SHP77 (cell line): ENCODE results near the gene LRRC8B.
"Not testable (repeated sequence)": the region's sequence is repeated elsewhere in the genome, so short reads cannot be mapped to it uniquely, and the experiment has no call there.

Experiments
- DNase-seq, 2 experiments: peaks; one replicate each; lab custom pipeline; 2025; lab: John Stamatoyannopoulos, UW

The LRRC8B gene

DNA sequence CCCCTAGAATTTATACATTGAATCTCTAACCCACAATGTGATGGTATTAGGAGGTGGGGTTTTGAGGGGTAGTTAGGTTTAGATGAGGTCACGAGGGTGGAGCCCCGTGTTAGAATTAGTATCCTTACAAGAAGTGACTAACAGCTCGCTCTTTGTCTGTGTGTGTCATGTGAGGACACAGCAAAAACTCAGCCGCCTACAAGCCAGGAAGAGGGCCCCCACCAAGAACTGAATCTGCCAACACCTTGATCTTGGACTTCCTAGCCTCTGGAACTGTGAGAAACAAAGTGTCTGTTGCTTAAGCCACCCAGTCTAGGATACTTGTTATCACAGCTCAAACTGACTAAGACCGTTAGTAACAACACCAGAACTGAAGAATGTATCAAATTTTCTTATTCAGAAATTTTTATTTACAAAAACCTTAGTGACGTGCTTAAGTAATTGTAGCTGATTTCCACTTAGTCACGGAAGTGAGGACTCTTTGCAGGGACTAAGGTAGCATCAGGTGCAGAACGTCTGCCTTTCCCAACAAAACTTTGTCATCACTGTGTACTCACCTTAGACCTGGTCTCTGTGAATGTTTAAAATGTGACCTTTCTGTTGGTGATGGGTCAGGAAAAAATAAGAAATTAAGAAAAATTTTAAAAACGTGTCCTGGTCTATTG is 83.8 kb downstream of the LRRC8B start:
- DNase-seq: no peak

DNA sequence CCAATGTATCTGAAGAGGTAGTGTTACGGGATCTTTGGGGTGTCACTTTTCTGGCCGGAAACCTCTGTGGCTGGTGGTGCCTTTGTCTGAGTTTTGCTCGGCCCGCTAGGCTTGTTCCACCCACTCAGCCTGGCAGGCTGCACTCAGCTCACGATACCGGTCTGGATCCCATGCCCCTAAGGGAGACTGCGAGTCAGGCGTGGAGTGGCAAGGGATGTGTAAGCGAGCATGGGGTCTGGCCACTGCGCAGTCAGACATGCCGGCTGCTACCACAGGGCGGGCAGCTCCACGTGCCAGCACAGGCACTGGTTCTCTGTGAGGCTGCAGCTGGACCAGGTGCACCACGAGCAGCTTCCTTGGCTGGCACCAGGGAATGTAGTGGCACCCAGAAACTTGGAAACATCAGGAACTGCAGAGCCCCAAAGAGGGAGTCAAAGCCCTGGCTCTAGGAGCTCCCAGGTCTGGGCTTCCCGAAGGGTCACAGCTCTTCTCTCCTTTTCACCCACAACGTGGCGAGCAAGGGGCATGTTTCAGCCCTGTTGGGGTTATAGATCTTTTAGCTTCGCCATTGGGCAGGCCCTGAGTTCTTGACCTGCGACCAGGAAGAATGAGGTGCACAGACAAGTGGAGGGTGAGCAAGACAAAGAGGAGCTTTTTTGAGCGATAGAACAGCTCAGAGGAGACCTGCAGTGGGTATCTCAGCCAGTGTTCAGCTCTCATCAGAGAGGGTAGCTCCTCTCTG is 84.5 kb downstream of the LRRC8B start:
- DNase-seq: no peak

DNA sequence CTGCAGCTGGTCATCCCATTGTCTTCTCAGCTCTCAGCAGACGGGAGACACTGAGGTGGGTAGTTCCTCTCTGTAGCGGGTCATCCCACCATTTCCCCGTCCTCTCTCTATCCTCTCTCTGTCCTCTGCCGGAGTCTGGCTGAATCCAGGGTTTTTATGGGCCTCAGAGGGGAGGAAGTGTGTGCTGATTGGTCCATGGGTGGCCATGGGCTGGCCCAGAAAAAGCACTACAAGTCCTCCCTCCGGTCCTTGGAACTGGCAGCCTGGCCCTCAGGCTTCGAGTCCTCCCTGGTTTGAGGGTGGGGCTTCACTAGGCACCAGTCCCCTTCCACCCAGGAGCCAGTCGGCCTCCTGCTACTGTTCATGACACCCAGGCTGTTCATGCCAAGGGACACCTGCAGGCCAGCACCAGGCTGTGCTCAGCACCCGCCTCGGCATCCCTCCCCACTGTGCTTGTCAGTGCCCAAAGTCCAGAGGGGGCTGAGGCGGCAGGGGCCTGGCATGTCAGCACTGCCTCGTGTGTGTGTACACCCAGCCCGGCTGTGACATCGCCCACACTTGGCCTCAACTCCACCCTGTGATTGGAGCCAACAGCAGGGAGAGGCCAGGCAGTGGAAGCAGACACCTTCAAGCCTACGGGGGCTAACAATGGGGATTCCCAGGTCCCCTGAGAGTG is 85.3 kb downstream of the LRRC8B start:
- no peak for DNase-seq

DNA sequence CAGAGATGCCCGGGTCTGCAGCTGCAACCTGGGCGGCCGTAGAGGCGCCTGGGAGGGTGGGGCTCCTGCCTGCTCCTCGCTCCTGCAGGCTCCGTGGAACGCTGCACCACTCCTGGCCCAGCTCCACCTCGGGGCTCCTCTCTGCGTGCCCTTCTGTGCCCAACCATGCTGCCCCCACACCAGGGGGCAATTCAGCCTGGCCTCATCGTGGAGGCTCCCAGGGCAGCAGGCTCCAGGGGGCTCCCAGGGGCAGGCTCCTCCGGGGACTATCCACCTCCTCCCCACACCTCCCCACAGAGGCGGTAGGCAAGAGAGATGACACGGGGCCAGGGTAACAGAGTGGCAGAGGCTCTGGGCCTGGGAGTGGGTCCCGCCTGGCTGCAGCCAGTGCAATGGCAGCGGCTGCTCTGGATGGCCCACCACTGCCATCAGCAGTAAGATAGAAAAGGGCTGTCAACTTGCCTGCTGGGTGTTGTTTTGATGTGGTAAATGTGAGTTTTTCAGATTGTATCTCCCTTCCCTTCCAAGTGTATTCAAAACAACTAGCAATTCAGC is 85.9 kb downstream of the LRRC8B start:
- DNase-seq: no peak

DNA sequence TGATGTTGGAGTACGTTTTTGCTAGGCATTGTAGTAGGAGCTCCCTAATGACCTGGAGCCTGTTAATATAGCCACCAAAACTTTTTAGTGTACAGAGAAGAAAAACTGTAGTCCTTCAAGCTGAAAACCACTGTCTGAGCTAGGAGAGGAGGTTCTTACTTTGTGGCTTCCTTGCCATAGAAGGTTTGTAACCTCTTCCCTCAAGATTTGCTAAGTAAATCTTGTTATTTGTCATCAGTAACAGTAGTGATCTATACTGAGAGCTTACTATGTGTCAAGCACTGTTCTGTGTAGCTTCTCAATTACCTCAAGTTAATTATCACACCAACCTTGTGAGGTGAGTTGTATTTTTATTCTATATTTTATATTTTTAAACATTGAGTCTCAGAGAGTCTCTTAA is 87.1 kb downstream of the LRRC8B start:
- DNase-seq: no peak

DNA sequence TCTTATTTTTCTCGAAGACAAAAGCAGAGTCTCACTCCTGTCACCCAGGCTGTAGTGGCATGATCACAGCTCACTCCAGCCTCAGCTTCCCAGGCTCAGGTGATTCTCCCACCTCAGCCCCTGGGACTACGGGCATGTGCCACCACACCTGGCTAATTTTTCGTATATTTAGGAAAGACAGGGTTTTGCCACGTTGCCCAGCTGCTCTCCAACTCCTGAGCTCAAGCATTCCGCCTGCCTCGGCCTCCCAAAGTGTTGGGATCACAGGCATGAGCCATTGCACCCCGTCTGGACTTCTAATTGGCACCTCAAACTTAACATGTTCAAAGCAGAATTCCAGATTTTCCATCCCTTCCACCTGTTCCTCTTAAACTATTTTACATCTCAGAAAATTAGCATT is 89.3 kb downstream of the LRRC8B start:
- no peak for DNase-seq

DNA sequence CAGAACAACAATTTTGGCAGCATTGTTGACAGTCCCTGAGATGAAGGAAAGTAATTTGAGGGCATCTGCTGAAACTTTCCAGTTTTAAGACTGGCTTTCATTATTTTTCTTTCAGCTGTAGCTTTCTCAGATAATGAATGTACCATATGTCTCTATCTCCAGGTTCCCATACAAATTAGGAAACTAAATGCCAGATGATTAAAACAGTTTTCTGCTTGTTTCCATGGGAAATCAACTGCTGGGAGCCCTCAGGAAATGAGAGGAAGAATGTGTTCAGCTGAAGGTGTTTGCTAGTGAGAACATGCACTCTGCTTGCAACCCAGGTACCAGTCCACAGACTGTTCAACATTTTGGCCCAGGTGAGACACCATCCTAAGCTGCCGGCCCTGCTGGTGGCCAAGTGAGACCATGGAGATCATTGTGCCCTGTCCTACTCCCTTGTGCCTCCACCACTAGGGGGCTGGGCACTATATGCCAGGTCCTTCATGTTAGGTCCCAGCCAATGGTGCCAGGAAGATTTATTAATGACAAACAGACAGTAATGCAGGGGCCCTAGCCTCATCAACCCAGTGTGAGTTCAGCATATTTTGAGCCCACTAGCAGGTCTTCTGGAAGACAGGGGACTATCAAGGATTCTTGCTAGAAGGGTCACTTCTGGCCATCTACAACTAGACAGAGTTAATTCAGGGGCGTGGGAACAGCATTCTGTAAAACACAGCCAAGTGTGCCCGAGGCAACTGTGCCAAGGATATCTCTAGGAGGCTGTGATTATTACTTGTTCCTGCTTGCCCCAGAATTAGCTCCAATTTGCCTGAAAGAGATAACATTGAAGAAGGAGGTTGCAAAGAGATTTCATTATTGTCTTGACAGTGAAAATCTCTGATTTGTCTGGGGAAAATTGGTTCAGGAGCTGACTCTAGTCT is 91.3 kb downstream of the LRRC8B start:
- DNase-seq: peak; percentile 21 to 33

DNA sequence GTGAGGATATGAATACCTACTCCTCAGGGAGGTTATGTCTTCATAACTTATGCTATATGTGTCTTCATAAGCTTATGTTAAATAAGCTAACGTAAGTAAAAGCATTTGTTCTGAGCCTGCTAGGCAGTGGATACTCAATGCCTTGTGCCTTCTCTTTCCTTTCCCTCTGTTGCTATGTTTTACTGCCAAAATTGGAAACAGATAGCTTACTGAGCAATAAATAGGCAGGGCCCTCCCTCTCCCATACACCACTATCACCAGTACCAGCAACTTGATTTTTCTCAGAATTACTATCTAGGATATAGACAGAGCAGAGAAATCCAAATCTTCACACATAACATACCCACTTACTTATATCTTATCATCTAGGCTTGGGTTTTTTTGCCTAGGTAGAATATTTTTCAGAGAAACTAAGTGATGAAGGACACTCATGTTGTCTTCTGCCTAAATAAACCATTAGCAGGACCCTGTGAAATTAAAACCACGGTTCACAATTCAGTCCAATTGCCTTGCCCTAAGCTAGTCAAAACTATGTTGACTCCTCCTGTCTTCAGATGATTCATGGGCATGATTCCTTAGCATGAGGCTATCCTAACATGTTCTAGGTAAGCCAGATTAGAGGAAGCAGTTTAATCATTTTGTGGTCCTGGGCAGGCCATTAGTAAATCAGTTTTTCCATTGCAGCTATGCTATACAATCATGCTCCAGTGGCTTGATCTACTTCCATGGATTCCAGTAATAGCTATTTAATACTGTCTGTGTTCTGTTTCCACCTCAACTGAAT is 92.4 kb downstream of the LRRC8B start:
- no peak for DNase-seq

DNA sequence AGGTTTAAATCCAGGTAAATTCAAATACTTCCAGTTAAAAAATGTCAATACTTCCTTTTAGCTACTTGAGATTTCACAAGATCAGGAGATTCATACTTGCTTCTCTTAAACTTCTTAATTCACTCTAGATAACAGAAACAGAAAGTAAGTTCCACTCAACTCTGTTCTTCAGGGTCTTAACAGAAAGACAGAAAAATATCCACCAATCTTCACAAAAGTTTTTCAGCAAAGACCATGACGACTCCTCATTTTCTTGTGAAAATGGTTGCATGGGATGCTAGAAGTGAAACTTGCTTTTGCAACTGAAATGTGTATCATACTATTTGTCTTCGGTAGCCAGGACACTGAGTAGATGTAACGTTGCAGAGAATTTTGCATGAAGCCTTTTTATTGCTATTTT is 96.0 kb downstream of the LRRC8B start:
- no peak for DNase-seq

DNA sequence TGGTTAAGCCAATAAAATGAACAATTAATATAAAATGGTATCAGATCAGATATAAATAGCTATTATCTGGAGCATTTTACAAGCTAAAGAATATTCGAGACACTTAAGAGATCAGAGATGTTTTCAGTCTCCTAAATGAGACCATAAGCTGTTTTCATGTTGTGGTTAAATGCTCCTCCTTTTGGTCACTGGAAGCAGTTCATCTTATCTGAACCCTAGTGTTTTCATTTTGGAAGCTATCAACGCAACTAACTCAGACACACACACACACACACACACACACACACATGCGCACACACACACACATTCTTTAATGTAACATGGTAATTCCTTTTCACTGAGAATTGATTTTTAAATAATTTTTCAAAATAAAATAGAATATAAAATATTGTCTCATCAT is 98.3 kb downstream of the LRRC8B start:
- DNase-seq: no peak

DNA sequence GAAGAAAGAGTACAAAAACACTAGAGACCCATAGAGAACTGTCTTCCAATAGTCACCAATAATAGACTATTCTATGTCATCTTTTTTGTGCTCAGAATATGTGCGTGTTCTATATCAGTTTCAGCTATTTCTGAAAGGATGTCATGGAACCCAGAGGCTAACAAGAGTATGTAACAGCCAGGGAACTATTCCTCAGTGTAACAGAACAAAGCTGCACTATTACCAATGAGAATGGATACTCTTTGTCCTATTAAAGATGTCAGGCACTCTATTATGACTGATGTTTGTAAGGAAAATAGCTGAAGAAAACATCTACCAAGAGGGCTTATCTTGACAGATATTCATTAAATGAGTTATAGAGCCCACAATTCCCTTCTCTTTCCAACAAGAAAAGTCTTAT is 99.7 kb downstream of the LRRC8B start:
- DNase-seq: no peak

DNA sequence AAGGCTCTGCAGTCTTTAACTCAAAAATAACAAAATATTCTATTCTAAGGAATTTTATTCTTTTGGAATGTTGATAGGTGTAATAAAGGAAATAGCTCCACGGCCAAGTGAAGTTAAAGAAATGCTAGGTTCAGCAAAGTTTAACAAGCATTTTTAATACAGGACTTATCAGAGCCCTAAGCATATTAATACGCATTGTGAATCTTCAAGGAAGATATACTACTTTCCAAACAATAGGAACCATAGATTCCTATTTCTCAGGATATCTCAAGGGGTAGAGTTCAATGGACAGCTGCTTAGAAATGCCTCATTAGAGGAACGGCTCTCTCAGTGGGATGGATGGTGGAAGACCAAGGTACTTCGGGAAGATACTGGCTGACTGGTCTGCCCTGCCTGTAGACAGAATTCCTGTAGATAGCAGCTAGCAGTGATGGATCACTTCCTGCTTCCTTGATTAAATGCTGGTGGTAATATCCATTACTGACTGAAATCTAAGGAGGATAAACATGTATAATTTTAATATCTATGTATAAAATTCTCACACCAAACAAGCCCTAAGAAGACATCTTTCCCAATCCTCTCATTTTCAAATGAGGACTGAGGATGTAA is 100.2 kb downstream of the LRRC8B start:
- no peak for DNase-seq

DNA sequence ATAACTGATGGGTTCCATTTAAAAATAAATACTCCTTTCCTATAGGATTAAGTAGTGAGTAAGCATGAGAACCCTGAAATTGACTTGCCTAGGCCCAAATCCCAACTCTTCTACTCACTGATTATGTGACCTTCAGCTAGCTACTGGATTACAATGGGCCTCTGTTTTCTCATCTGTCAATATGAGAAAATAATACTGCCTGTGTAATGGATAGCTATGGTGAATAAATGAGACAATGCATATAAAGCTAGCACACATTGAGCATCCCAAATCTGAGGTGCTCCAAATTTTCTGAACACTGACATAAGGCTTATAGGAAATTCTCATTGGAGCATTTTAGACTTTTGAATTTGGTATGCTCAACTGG is 103.0 kb downstream of the LRRC8B start:
- DNase-seq: no peak

DNA sequence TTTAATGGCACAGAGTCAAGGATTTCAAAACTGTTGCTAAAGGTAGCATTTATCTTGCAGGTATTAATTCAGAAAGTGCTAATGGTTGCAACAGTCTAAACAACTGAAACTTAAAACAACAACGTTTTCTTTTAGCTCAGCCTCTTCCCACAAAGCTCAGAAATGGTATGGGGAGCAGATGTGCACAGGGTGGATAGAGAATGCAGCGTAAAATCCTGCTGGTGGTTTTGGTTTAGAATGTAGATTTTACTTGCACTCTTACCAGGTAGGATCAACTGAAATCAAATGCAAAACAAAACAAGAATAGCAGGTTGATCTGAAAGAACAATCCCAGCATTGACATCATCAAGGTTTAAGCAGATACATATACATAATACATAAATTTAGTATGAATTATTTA is 104.5 kb downstream of the LRRC8B start:
- no peak for DNase-seq

DNA sequence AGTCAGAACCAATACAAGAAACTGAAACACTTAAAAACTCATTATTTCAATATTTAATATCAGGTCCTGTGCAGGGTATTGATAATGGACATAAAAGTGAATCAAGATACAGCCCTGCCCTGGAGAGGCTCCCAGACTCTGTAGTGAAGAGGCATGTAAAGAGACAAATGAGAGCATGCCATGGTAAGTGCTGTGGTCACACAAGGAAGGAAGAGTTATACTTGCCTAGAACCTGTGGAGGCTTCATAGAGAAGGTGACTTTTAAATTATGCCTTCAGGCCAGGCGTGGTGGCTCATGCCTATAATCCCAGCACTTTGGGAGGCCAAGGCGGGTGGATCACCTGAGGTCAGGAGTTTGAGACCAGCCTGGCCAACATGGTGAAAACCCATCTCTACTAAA is 105.0 kb downstream of the LRRC8B start:
- not testable (repeated sequence) for DNase-seq

DNA sequence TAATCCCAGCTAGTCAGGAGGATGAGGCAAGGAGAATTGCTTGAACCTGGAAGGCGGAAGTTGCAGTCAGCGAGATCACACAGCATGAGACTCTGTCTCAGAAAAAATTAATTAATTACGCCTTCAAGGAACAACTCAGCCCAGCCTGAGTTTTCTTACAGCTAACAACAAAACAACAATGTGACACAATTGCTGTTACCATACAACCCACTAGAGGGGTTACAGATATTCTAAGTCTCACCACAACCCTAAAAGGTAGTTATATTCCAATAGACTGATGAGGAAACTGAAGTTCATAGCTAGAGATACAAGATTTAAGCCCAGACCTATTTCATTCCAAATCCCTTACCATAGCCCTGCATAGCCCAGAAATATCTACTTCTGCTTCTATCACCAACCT is 105.4 kb downstream of the LRRC8B start:
- DNase-seq: no peak

DNA sequence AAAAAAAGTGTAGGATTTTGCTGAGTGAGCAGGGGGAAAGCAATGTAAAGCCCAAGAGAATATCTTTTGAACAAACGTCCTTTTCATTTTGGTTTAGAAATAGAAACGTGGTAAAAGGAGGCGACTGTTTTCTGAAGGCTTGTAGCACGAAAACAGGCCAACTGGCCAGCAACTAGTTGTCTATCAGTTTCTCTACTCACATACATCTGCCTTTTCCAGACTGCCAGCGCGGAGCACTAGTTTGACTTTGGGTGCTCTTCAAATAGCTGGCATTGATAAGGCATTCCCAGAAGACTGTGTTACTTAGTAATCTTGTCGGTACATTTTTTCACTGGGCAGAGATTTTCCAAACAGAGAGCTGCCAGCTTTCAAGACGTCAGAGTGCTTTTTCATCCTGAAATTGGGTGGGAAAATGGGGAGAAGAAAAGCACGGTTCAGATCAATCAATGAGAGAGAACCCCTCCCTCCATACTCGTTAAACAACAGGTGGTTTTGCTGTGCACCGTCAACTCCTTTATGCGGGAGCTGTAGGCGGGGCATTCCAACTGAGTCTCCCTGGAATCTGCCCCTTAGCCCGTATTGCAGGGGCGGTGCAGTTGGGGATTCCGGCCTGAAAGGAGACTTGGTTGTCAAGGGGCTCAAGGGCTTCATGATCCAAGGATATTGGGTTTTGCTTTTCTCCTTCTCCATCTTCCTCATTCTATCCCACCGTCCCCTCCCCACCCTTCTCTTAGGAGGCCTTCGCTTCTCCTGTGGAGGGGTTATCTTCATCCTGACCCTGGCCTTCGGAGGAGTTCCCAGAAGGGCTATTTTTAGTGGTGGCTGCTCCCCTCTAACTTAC is 107.4 kb downstream of the LRRC8B start:
- DNase-seq: peak; percentile 6 to 7

DNA sequence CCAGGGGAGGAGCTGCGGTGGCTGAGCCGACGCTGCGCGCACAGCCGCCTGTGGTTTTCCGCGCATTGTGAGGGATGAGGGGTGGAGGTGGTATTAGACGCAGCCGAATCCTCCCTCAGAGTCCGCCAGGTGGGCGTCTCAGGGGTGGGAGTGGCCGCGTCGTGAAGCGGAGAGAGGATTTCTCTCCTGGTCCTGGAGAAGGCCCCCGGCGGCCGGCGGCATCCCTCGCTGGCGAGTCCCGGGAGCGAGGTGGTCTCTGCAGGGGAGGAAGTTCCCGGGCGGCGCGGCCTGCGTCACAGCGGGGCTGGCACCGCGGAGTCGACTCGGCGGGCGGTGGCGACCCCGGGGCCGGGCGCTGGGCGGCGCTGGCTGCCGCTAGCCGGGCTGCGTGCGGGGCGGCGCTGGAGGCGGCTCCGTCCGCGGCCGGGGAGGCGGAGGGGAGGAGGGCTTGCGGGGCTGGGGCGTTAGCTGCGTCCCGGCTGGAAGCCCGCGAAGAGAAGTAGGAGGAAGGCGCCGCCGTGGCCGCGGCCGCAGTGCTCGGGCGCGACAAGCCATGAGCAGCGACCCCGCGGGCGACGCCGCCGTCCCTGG is 108.1 kb downstream of the LRRC8B start, which contains the start of gene LRRC8C:
TSS of gene LRRC8C (plus strand) at position 464 of the 591 bp plus-strand sequence. CDS start 53,354 bp downstream, outside the sequence.
- peak; percentile 58 to 76 for DNase-seq

DNA sequence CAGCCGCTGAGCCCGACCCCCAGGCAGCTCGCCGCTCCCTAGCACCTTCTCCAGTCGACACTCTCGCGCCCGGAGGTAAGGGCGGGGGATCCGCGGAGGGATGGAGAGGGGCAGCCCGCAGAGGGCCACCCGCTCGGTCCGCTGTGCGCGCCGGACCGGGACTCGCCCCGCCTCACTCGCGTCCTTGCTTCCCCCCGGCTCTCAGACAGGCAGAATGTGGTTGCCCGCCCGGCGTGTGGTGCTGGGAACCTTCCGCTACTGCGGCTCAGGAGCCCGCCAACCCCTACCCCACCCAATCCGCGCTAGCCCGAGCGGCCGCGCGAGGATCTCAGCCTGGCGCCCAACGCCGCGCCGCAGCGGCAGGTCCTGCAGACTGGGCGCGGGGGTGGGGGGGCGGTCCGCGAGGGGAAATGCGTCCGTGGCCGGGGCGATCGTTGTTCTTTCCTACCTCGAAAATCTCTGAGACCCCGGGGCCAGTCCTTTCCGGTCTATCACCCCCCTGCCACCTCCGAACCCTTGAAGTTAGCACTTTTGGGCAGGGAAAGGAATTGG is 108.7 kb downstream of the LRRC8B start:
- peak; percentile 34 to 62 for DNase-seq
